ENCODE data around the gene KRT85.
"Not testable (repeated sequence)": the region's sequence is repeated elsewhere in the genome, so short reads cannot be mapped to it uniquely, and the experiment has no call there.

The KRT85 gene

GRCh38 chr12:52347551-52348510 lies 19.4 kb downstream of the KRT85 start:
- DNase-seq (ENCODE audit: low spot score) = no peak

GRCh38 chr12:52347016-52347415 lies 20.3 kb downstream of the KRT85 start:
- no peak for DNase-seq (ENCODE audit: low spot score)

GRCh38 chr12:52346593-52346992 lies 20.7 kb downstream of the KRT85 start:
- DNase-seq (ENCODE audit: low spot score) = no peak

GRCh38 chr12:52345041-52345440 lies 22.2 kb downstream of the KRT85 start:
- DNase-seq (ENCODE audit: low spot score) = not testable (repeated sequence)

GRCh38 chr12:52344111-52344510 lies 23.2 kb downstream of the KRT85 start:
- no peak for DNase-seq (ENCODE audit: low spot score)

- DNase-seq (ENCODE audit: low spot score) = no peak
Observed at GRCh38 chr12:52343550-52343949, 23.7 kb downstream of the KRT85 start.

GRCh38 chr12:52342781-52343490 lies 24.3 kb downstream of the KRT85 start:
- DNase-seq (ENCODE audit: low spot score) = no peak

GRCh38 chr12:52341066-52341580 lies 26.2 kb downstream of the KRT85 start:
- no peak for DNase-seq (ENCODE audit: low spot score)

GRCh38 chr12:52338241-52338960 lies 28.9 kb downstream of the KRT85 start:
- no peak for DNase-seq (ENCODE audit: low spot score)

- DNase-seq (ENCODE audit: low spot score) = no peak
Observed at GRCh38 chr12:52337054-52337453, 30.2 kb downstream of the KRT85 start.

GRCh38 chr12:52336641-52337040 lies 30.6 kb downstream of the KRT85 start:
- no peak for DNase-seq (ENCODE audit: low spot score)

- no peak for DNase-seq (ENCODE audit: low spot score)
Observed at GRCh38 chr12:52335598-52336262, 31.6 kb downstream of the KRT85 start.

GRCh38 chr12:52334185-52334584 lies 33.1 kb downstream of the KRT85 start:
- DNase-seq (ENCODE audit: low spot score) = no peak

GRCh38 chr12:52333321-52333720 lies 34.0 kb downstream of the KRT85 start:
- DNase-seq (ENCODE audit: low spot score) = no peak

GRCh38 chr12:52332381-52332780 lies 34.9 kb downstream of the KRT85 start:
- no peak for DNase-seq (ENCODE audit: low spot score)

GRCh38 chr12:52331833-52332232 lies 35.4 kb downstream of the KRT85 start:
- no peak for DNase-seq (ENCODE audit: low spot score)

GRCh38 chr12:52331039-52331438 lies 36.2 kb downstream of the KRT85 start:
- DNase-seq (ENCODE audit: low spot score) = no peak

- no peak for DNase-seq (ENCODE audit: low spot score)
Observed at GRCh38 chr12:52327830-52328500, 39.3 kb downstream of the KRT85 start.

GRCh38 chr12:52327052-52327829 lies 40.0 kb downstream of the KRT85 start:
- DNase-seq (ENCODE audit: low spot score) = peak; percentile 84

GRCh38 chr12:52324153-52324444 lies 43.2 kb downstream of the KRT85 start:
- DNase-seq (ENCODE audit: low spot score) = no peak
